Fibroblast of peridontal ligament (primary cell): ENCODE results near the gene EN2.

Source experiments
- DNase-seq: peaks from one replicate; pipeline ENCODE4 v3.0.0-alpha.2; 2010; ENCODE audit errors: extremely low read depth

EN2 gene

GRCh38 chr7:155458111-155458877, at the start of gene EN2:
EN2 (plus strand) TSS chr7:155458129; CDS start chr7:155458378, 249 bp downstream.
- DNase-seq = no peak

GRCh38 chr7:155408651-155409586, 49.0 kb upstream of the EN2 start:
- no peak for DNase-seq

GRCh38 chr7:155409980-155410379, 47.9 kb upstream of the EN2 start:
- DNase-seq = no peak

GRCh38 chr7:155410431-155410830, 47.5 kb upstream of the EN2 start:
- no peak for DNase-seq

- DNase-seq = no peak
Observed at GRCh38 chr7:155411718-155412415, 46.1 kb upstream of the EN2 start.

- DNase-seq = no peak
Observed at GRCh38 chr7:155412416-155413253, 45.3 kb upstream of the EN2 start.

- DNase-seq = no peak
Observed at GRCh38 chr7:155414547-155415492, 43.1 kb upstream of the EN2 start.

GRCh38 chr7:155416646-155417380, 41.1 kb upstream of the EN2 start:
- no peak for DNase-seq

- no peak for DNase-seq
Observed at GRCh38 chr7:155418304-155418703, 39.6 kb upstream of the EN2 start.

- no peak for DNase-seq
Observed at GRCh38 chr7:155418941-155419755, 38.8 kb upstream of the EN2 start.

- no peak for DNase-seq
Observed at GRCh38 chr7:155420116-155420515, 37.8 kb upstream of the EN2 start.

GRCh38 chr7:155422151-155422550, 35.8 kb upstream of the EN2 start:
- no peak for DNase-seq

GRCh38 chr7:155422599-155423336, 35.2 kb upstream of the EN2 start:
- DNase-seq = no peak

- DNase-seq = no peak
Observed at GRCh38 chr7:155423337-155424285, 34.3 kb upstream of the EN2 start.

GRCh38 chr7:155424301-155425010, 33.5 kb upstream of the EN2 start:
- DNase-seq = no peak

- DNase-seq = no peak
Observed at GRCh38 chr7:155425011-155425340, 33.0 kb upstream of the EN2 start.
